Right lobe of liver (tissue), 6 donors: ENCODE measurements around the gene HOXB5. TPM values are rescaled to one million over a fixed set of nuclear protein-coding genes. Genes with fewer than 3 reads are reported as not detected.

Experiments
- ATAC-seq, 4 donors: fragments of 200-7000 bp; cut with Tn5 transposase; one replicate each; pipeline ENCODE4 v1.9.1; 2020; ENCODE audit warnings: mild to moderate bottlenecking in 4 of 4, moderate library complexity in 4 of 4
- DNase-seq, 3 donors: peaks; one replicate each; pipeline ENCODE4 v3.0.0-alpha.2; 2020
- H3K27ac ChIP-seq, 3 donors: fragments of 200-600 bp; one replicate each; pipeline ENCODE4 v1.8.0; 2022
- H3K27me3 ChIP-seq, 2 donors: fragments of 200-600 bp; one replicate each; pipeline ENCODE4 v1.8.0; 2022
- H3K36me3 ChIP-seq, 4 donors: fragments of 200-600 bp; sonication (generic) in 1 of 4; one replicate each; pipeline versions ENCODE4 v1.5.1 to v1.8.0; 2017 to 2022; ENCODE audit warnings: control low read depth in 1 of 4
- H3K4me1 ChIP-seq, 4 donors: fragments of 200-600 bp; sonication (generic) in 1 of 4; one replicate each; pipeline versions ENCODE4 v1.5.1 to v1.8.0; 2017 to 2022; ENCODE audit warnings: control low read depth in 1 of 4
- H3K4me3 ChIP-seq, 3 donors: fragments of 200-600 bp; one replicate each; pipeline ENCODE4 v1.8.0; 2022
- H3K9me3 ChIP-seq, 4 donors: fragments of 200-600 bp; sonication (generic) in 1 of 4; one replicate each; pipeline versions ENCODE4 v1.5.1 to v1.8.0; 2017 to 2022; ENCODE audit warnings: control low read depth in 1 of 4
- CTCF ChIP-seq, 4 donors: fragments of 200-600 bp in 3 of 4; fragments of 450-650 bp in 1 of 4; IDR thresholded peaks; one replicate each; pipeline versions ENCODE4 v1.5.1 to v1.8.0; 2016 to 2022; ENCODE audit warnings: antibody characterized with exemption in 4 of 4, mild to moderate bottlenecking in 2 of 4
- POLR2A ChIP-seq: fragments of 450-650 bp; IDR thresholded peaks from one replicate; pipeline ENCODE4 v1.6.1; 2017; ENCODE audit warnings: antibody characterized with exemption, mild to moderate bottlenecking
- WGBS: methylation state at CpG from one replicate; pipeline ENCODE4 v1.1.6; 2018; ENCODE audit warnings: low coverage, low lambda C conversion rate; ENCODE audit not compliant: insufficient coverage; ENCODE audit errors: missing lambda C conversion rate; 5-methylcytosine and 5-hydroxymethylcytosine counted together
- intact Hi-C, 2 donors: fragments of 100-400 bp; cut with DNase I; formaldehyde crosslinking; loops; one replicate each; pipeline versions ENCODE4 v1.11.2 to v1.14.1; 2022
- total RNA-seq, 6 experiments: library from RNA; depleted of rRNA in 2 of 6; stranded (reverse); fragments of >200 nt in 2 of 6; fragmentation: NEBNext Ultra II Directional in 3 of 6; extraction: Animal tissue kit (Norgen Biotek cat#: 25700) in 3 of 6; gene quantifications; one replicate each; pipeline versions ENCODE4 v1.1.0 to v1.2.4, GENCODE V29; 2016 to 2023
- donor health status: DM: no; HTN: yes; CAD: no.
- donor health status: DM: no; HTN: no; CAD: no.
- donor health status: DM: no; HTN: no; CAD: no.
- donor health status: DM: no; HTN: yes; CAD: no.
- donor health status: DM: no; HTN: yes; CAD: no.

The HOXB5 gene
- total RNA-seq, 6 experiments from 2014 or later, result 0.11 to 0.29 (median 0.19) TPM; not detected in 1

- no peaks in the 10 kb centered on the region for H3K9me3 ChIP-seq
- H3K4me3 ChIP-seq, result no peak overlapping the region
- peaks cover 0 to 9% of the 10 kb centered on the region in 2 donors for H3K27me3 ChIP-seq
- no peaks in the 10 kb centered on the region for H3K4me1 ChIP-seq
- 13% methylated on average over 2 of the region's 2 CpGs for WGBS
- H3K36me3 ChIP-seq, result no peaks in the 10 kb centered on the region
- H3K27ac ChIP-seq, result no peak overlapping the region
- intact Hi-C loops, result no loop called here
- ATAC-seq (no peak), DNase-seq (no peak)
- TF ChIP-seq POLR2A (no peak), CTCF (IDR thresholded peaks at IDR 0.05) (no peak)
Measured at GRCh38 chr17:48558831-48559121, 34.8 kb downstream of the HOXB5 start.

GRCh38 chr17:48558057-48558830 is 35.3 kb downstream of the HOXB5 start:
- H3K9me3 ChIP-seq, result no peaks in the 10 kb centered on the region
- 19% methylated on average over 13 of the region's 13 CpGs for whole genome bisulfite sequencing
- TF ChIP-seq CTCF (IDR thresholded peaks at IDR 0.05) (no peak), POLR2A (no peak)
- peaks cover 0 to 9% of the 10 kb centered on the region in 2 donors for H3K27me3 ChIP-seq
- no peak overlapping the region for H3K27ac ChIP-seq
- intact Hi-C loops, result no loop called here
- DNase-seq (no peak), ATAC-seq (no peak)
- H3K4me1 ChIP-seq, result no peaks in the 10 kb centered on the region
- H3K36me3 ChIP-seq, result no peaks in the 10 kb centered on the region
- no peak overlapping the region for H3K4me3 ChIP-seq

- DNase-seq, result no peak
- Histone ChIP-seq H3K4me3 (no peak overlapping the region), H3K27me3 (peaks cover 0 to 6% of the 10 kb centered on the region in 2 donors), H3K4me1 (no peaks in the 10 kb centered on the region), H3K36me3 (no peaks in the 10 kb centered on the region), H3K27ac (no peak overlapping the region), H3K9me3 (no peaks in the 10 kb centered on the region)
- intact Hi-C loops, result no loop called here
- WGBS, result 24% methylated on average over 6 of the region's 7 CpGs
- TF ChIP-seq POLR2A (no peak), CTCF (IDR thresholded peaks at IDR 0.05) (no peak)
- peak in 1 of 4 donors; percentile 39 for ATAC-seq
Measured at GRCh38 chr17:48556576-48557401, 36.8 kb downstream of the HOXB5 start.

- Histone ChIP-seq H3K36me3 (no peaks in the 10 kb centered on the region), H3K27me3 (peaks cover 0 to 6% of the 10 kb centered on the region in 2 donors), H3K4me3 (no peak overlapping the region), H3K4me1 (no peaks in the 10 kb centered on the region), H3K9me3 (no peaks in the 10 kb centered on the region), H3K27ac (no peak overlapping the region)
- TF ChIP-seq POLR2A, result no peak
- no peak for TF ChIP-seq CTCF (IDR thresholded peaks at IDR 0.05)
- ATAC-seq (no peak), DNase-seq (no peak)
- WGBS, result 19% methylated on average over 5 of the region's 5 CpGs
- intact Hi-C loops, result no loop called here
Measured at GRCh38 chr17:48556229-48556575, 37.4 kb downstream of the HOXB5 start.
